Stimulated activated CD4-positive, alpha-beta T cell treated with anti-CD3 and anti-CD28 coated beads, Interleukin-2, amount 100 ng/mL, for 4 hours (primary cell): ENCODE results near the gene CCNY.
"Not testable (repeated sequence)": the region's sequence is repeated elsewhere in the genome, so short reads cannot be mapped to it uniquely, and the experiment has no call there.

Experiments used
- DNase-seq: peaks from one replicate; pipeline ENCODE4 v3.0.0-alpha.2; 2020; ENCODE audit warnings: low read depth

Gene CCNY

GRCh38 chr10:35517431-35518181, 181.3 kb downstream of the CCNY start:
- DNase-seq = no peak

- not testable (repeated sequence) for DNase-seq
Measured at GRCh38 chr10:35518187-35518586, 181.9 kb downstream of the CCNY start.

GRCh38 chr10:35520996-35521395, 184.7 kb downstream of the CCNY start:
- no peak for DNase-seq

GRCh38 chr10:35523670-35524225, 187.4 kb downstream of the CCNY start:
- no peak for DNase-seq

- DNase-seq = no peak
Measured at GRCh38 chr10:35526746-35527145, 190.4 kb downstream of the CCNY start.

GRCh38 chr10:35532141-35532540, 195.8 kb downstream of the CCNY start:
- no peak for DNase-seq

GRCh38 chr10:35533565-35533964, 197.3 kb downstream of the CCNY start:
- no peak for DNase-seq

GRCh38 chr10:35535136-35535535, 198.8 kb downstream of the CCNY start:
- DNase-seq = no peak

- no peak for DNase-seq
Measured at GRCh38 chr10:35536789-35537188, 200.5 kb downstream of the CCNY start.

GRCh38 chr10:35537925-35538324, 201.6 kb downstream of the CCNY start:
- not testable (repeated sequence) for DNase-seq

GRCh38 chr10:35540296-35541164, 204.2 kb downstream of the CCNY start:
- DNase-seq = no peak

GRCh38 chr10:35541720-35542119, 205.4 kb downstream of the CCNY start:
- no peak for DNase-seq

- no peak for DNase-seq
Measured at GRCh38 chr10:35542303-35542702, 206.0 kb downstream of the CCNY start.

GRCh38 chr10:35545079-35545657, 208.9 kb downstream of the CCNY start:
- DNase-seq = no peak

- DNase-seq = no peak
Measured at GRCh38 chr10:35545878-35546590, 209.7 kb downstream of the CCNY start.

- no peak for DNase-seq
Measured at GRCh38 chr10:35546824-35547225, 210.5 kb downstream of the CCNY start.

- DNase-seq = no peak
Measured at GRCh38 chr10:35552650-35553342, 216.5 kb downstream of the CCNY start.

GRCh38 chr10:35554036-35554435, 217.7 kb downstream of the CCNY start:
- no peak for DNase-seq

- DNase-seq = no peak
Measured at GRCh38 chr10:35554461-35555056, 218.2 kb downstream of the CCNY start.

- no peak for DNase-seq
Measured at GRCh38 chr10:35555962-35556930, 219.9 kb downstream of the CCNY start.
